Stimulated activated naive CD8-positive, alpha-beta T cell treated with anti-CD3 and anti-CD28 coated beads, Interleukin-15, amount 100 ng/mL, for 72 hours (primary cell): ENCODE results near the gene ITCH.
"Not testable (repeated sequence)": the region's sequence is repeated elsewhere in the genome, so short reads cannot be mapped to it uniquely, and the experiment has no call there.

Experiments
- ATAC-seq: fragments of 150-1000 bp; cut with Tn5 transposase; 2 replicates; pipeline ENCODE4 v1.10.0; 2021; ENCODE audit warnings: mild to moderate bottlenecking, moderate library complexity
- DNase-seq, 2 donors: peaks; one replicate each; pipeline ENCODE4 v3.0.0; 2021 to 2022
- H3K27ac Mint-ChIP-seq, 2 donors: one replicate each; pipeline ENCODE4 v1.8.0; 2022; ENCODE audit warnings: mild to moderate bottlenecking in 2 of 2, mixed read lengths in 2 of 2, moderate library complexity in 2 of 2
- H3K27me3 Mint-ChIP-seq: one replicate; pipeline ENCODE4 v1.8.0; 2022; ENCODE audit warnings: mixed read lengths
- H3K4me1 Mint-ChIP-seq: one replicate; pipeline ENCODE4 v1.8.0; 2022; ENCODE audit warnings: mild to moderate bottlenecking, mixed read lengths
- H3K4me3 Mint-ChIP-seq, 2 donors: one replicate each; pipeline ENCODE4 v1.8.0; 2022; ENCODE audit warnings: mild to moderate bottlenecking in 2 of 2, mixed read lengths in 2 of 2, moderate library complexity in 1 of 2
- H3K9me3 Mint-ChIP-seq, 2 donors: one replicate each; pipeline ENCODE4 v1.8.0; 2022; ENCODE audit warnings: mixed read lengths in 2 of 2

Gene ITCH

DNA sequence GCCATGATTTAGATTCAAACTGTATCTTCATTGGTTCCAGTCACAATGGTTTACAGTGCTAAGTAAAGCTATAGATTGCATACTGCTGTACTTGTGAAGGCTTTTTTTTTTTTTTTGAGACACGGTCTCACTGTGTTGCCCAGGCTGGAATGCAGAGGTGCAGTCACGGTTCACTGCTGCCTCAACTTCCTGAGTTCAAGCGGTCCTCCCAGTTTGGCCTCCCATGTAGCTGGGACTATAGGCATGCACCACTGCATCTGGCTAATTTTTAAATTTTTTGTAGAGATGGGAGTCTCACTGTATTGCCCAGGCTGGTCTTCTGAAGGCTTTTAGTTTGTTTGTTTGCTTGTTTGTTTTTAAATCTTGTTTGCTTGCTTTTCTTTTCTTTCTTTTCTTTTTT is 24.9 kb downstream of the ITCH start:
- Mint-ChIP-seq H3K9me3 (no peaks in the 10 kb centered on the region), H3K4me1 (peaks cover 36% of the 10 kb centered on the region), H3K4me3 (no peak overlapping the region), H3K27me3 (no peaks in the 10 kb centered on the region), H3K27ac (peak overlapping the region in 1 of 2 donors; percentile 86)
- ATAC-seq (no peak), DNase-seq (no peak)

DNA sequence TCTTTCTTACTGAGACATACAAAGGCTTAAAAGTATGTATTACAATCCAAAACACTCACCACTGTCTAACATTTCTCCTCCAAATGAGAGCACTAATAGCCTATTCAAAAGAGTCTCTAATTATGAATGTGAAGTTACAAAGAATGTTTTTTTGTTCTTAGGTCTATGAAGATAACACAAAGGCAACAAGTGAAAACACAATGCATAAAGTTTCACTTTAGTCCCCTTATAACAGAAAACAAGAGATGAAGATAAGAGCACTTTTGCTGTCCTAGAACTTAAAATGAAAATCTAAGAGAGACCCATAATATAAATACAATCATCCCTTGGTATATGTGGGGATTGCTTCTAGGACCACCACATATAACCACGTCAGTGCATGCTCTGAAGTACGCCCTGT is 25.6 kb downstream of the ITCH start:
- Mint-ChIP-seq H3K9me3 (no peaks in the 10 kb centered on the region), H3K27ac (peak overlapping the region in 1 of 2 donors; percentile 86), H3K4me3 (no peak overlapping the region), H3K27me3 (no peaks in the 10 kb centered on the region), H3K4me1 (peaks cover 36% of the 10 kb centered on the region)
- no peak for ATAC-seq
- DNase-seq, result no peak

DNA sequence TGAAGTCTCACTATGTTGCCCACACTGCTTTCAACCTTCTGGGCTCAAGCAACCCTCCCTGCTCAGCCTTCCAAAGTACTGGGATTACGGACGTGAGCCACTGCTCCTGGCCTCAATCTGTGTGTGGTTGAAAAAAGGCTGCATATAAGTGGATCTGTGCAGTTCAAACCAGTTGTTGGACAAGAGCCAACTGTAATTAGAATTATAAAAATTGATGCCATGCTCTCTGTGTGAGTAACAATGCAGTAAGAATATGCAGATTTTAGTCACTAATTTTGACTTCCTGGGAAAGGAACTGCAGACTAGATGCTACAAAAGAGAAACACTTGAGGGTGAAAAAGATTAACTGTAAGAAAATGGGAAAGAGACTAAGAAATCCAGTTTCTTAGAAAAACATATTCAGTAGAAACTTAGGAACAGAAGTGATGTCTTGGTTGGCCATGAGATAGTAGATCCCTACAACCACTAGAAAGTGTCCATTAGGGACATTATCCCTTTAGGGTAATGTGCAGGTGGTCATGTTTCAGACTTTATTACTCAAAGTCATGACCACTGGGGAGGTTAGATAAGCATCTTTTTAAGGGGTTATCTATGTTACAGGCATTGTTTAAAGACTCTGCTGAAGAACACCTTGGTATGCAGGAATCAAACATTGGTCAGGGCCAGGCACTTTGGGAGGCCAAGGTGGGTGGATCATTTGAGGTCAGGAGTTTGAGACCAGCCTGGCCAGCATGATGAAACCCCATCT is 26.3 kb downstream of the ITCH start:
- H3K4me1 Mint-ChIP-seq, result peaks cover 36% of the 10 kb centered on the region
- no peaks in the 10 kb centered on the region for H3K9me3 Mint-ChIP-seq
- H3K27me3 Mint-ChIP-seq, result no peaks in the 10 kb centered on the region
- no peak for DNase-seq
- H3K4me3 Mint-ChIP-seq, result no peak overlapping the region
- no peak for ATAC-seq
- peak overlapping the region in 1 of 2 donors; percentile 42 for H3K27ac Mint-ChIP-seq

- no peaks in the 10 kb centered on the region for H3K9me3 Mint-ChIP-seq
- DNase-seq (no peak), ATAC-seq (no peak)
- H3K27ac Mint-ChIP-seq, result peak overlapping the region in 1 of 2 donors; percentile 42
- no peak overlapping the region for H3K4me3 Mint-ChIP-seq
- H3K27me3 Mint-ChIP-seq, result no peaks in the 10 kb centered on the region
- peaks cover 36% of the 10 kb centered on the region for H3K4me1 Mint-ChIP-seq
These were observed 27.0 kb downstream of the ITCH start for GRCh38 chr20:34389954-34390555.

- Mint-ChIP-seq H3K9me3 (no peaks in the 10 kb centered on the region), H3K4me3 (no peak overlapping the region), H3K4me1 (peaks cover 23% of the 10 kb centered on the region), H3K27ac (no peak overlapping the region), H3K27me3 (no peaks in the 10 kb centered on the region)
- ATAC-seq (no peak), DNase-seq (no peak)
These were observed 33.3 kb downstream of the ITCH start for GRCh38 chr20:34396408-34396807.

- Mint-ChIP-seq H3K4me3 (no peak overlapping the region), H3K27ac (no peak overlapping the region), H3K27me3 (no peaks in the 10 kb centered on the region), H3K9me3 (no peaks in the 10 kb centered on the region), H3K4me1 (peaks cover 30% of the 10 kb centered on the region)
- no peak for ATAC-seq
- no peak for DNase-seq
These were observed 34.0 kb downstream of the ITCH start for GRCh38 chr20:34397096-34397495.

DNA sequence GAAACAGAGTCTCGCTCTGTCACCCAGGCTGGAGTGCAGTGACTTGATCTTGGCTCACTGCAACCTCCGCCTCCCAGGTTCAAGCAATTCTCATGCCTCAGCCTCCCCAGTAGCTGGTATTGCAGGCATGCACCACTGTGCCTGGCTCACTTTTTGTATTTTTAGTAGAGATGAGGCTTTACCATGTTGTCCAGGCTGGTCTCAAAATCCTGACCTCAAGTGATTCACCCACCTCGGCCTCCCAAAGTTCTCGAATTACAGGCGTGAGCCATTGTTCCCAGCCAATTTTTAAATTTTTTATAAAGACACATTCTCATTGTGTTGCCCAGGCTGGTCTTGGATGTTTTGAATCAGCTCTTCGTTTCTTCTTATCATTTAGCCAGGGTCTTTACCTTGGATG is 37.7 kb downstream of the ITCH start:
- peak overlapping the region in 1 of 2 donors; percentile 28 for H3K27ac Mint-ChIP-seq
- not testable (repeated sequence) for DNase-seq

DNA sequence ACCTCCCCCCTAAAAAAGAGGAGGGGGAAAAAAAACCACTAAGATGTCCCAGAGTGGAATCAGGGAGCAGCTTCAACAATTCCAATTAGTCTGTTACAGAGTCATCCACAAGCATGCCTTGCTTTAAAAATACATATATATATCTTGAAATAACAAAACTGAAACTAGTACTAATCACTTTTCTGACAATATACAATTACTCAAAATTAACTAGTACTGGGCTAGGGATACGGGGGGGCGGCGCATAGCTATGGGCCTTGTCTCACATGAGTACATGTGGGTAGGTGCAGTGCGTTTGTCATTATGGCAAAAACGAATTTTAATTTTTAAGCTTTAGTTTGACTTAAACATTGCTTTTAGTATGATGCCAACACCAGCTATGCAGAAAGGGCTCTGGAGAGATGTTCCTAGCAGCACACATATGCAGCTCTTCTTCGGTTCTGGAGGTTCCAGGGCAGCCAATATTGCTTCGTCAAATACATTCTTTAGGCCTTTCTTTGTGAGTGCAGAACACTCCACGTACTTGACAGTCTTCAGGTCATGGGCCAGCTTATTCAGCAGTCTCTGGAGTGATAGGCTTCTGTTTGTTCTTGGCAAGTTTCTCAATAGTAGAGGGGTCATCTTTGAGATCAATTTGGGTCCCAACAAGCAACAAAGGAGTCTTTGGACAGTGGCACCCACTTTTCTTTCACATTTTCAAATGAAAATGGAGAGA is 38.8 kb downstream of the ITCH start:
- peaks cover 57% of the 10 kb centered on the region for H3K4me1 Mint-ChIP-seq
- peak overlapping the region in 1 of 2 donors; percentile 57 for H3K27ac Mint-ChIP-seq
- no peaks in the 10 kb centered on the region for H3K27me3 Mint-ChIP-seq
- no peaks in the 10 kb centered on the region for H3K9me3 Mint-ChIP-seq
- H3K4me3 Mint-ChIP-seq, result no peak overlapping the region
- no peak for ATAC-seq
- DNase-seq, result no peak

More for the DNA sequence above, 37.7 kb downstream of the ITCH start:
- H3K9me3 Mint-ChIP-seq, H3K4me3 Mint-ChIP-seq, H3K27me3 Mint-ChIP-seq, ATAC-seq: not testable (repeated sequence)
- peaks cover 57% of the 10 kb centered on the region for H3K4me1 Mint-ChIP-seq

DNA sequence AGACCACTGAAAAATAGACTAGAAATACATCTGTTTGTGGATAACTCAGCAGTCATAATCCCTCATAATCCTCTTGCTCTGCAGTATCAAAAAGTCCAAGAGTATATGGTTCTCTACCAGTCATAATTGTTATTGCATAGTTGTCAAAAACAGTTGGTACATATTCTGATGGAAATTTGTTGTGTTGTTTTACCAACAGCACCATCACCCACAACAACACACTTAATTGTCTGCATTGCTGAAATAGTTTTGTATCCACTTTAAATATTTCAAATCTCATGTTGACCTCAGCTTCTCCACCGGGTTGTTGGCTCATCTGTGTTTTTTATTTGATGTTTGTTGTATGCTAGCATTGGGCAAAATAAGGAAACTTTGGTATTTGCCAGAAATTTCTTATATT is 39.4 kb downstream of the ITCH start:
- Mint-ChIP-seq H3K4me3 (no peak overlapping the region), H3K9me3 (no peaks in the 10 kb centered on the region), H3K27ac (peak overlapping the region in 1 of 2 donors; percentile 57), H3K27me3 (no peaks in the 10 kb centered on the region), H3K4me1 (peaks cover 56% of the 10 kb centered on the region)
- no peak for DNase-seq
- ATAC-seq, result no peak

GRCh38 chr20:34403063-34403827 is 40.2 kb downstream of the ITCH start:
- H3K27ac Mint-ChIP-seq, result no peak overlapping the region
- H3K4me3 Mint-ChIP-seq, result no peak overlapping the region
- H3K9me3 Mint-ChIP-seq, result no peaks in the 10 kb centered on the region
- no peaks in the 10 kb centered on the region for H3K27me3 Mint-ChIP-seq
- DNase-seq (no peak), ATAC-seq (no peak)
- H3K4me1 Mint-ChIP-seq, result peaks cover 56% of the 10 kb centered on the region

DNA sequence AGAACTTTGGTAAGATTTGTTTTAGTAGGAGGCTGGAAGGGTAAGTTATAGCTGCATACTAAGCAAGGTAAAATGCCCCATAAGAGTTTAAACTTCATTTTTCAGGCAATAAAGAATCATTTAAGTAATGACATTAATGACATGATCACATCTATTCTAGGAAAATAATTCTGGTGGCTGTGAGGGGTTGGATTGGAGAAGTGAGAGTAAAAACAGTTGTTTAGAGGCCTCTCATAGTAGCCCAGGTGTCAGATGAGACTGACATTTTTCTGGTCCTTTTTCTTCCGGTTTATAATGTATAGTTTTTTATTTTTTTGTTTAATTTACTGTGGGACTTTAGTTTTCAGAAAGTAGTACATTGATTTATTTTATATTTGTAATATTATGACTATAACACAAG is 40.8 kb downstream of the ITCH start:
- ATAC-seq, result no peak
- Mint-ChIP-seq H3K27me3 (no peaks in the 10 kb centered on the region), H3K4me1 (peaks cover 56% of the 10 kb centered on the region), H3K4me3 (peak overlapping the region in 1 of 2 donors; percentile 16), H3K27ac (no peak overlapping the region), H3K9me3 (no peaks in the 10 kb centered on the region)
- DNase-seq, result no peak

DNA sequence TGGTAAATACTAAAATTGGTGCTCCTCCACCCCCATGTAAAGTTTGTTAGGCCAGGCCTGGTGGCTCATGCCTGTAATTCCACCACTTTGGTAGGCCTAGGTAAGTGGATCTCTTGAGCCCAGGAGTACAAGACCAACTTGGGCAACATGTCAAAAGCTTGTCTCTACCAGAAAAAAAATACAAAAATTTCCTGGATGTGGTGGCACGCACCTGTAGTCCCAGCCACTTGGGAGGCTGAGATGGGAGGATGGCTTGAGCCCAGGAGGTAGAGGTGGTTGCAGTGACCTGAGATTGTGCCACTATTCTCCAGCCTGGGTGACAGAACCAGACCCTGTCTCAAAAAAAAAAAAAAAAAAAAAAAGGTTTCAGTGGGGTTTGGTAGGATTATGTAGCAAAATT is 41.7 kb downstream of the ITCH start:
- H3K4me1 Mint-ChIP-seq, result peaks cover 56% of the 10 kb centered on the region
- H3K9me3 Mint-ChIP-seq, result no peaks in the 10 kb centered on the region
- H3K27me3 Mint-ChIP-seq, result no peaks in the 10 kb centered on the region
- DNase-seq (no peak), ATAC-seq (no peak)
- H3K27ac Mint-ChIP-seq, result peak overlapping the region in 1 of 2 donors; percentile 75
- peak overlapping the region in 1 of 2 donors; percentile 19 for H3K4me3 Mint-ChIP-seq

DNA sequence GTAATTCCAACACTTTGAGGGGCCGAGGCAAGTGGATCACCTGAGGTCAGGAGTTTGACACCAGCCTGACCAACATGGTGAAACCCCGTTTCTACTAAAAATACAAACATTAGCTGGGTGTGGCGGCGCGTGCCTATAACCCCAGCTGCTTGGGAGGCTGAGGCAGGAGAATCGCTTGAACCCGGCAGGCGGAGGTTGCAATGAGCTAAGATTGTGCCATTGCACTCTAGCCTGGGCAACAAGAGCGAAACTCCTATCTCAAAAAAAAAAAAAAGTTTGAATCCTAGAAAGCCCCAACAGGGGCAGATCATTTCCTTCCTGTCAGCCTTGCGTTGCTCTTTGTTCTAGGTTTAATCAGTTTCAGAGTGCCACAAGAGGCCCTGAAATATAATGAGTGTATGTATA is 42.2 kb downstream of the ITCH start:
- DNase-seq, result peak; percentile 17 to 20
- peak overlapping the region in 1 of 2 donors; percentile 19 for H3K4me3 Mint-ChIP-seq
- H3K9me3 Mint-ChIP-seq, H3K27me3 Mint-ChIP-seq: not testable (repeated sequence)
- peak overlapping the region; percentile 36 to 75 for H3K27ac Mint-ChIP-seq
- ATAC-seq, result peak; percentile 92
- peaks cover 52% of the 10 kb centered on the region for H3K4me1 Mint-ChIP-seq

GRCh38 chr20:34405942-34406341 is 42.9 kb downstream of the ITCH start:
- H3K27ac Mint-ChIP-seq, result peak overlapping the region in 1 of 2 donors; percentile 61
- DNase-seq, ATAC-seq, H3K27me3 Mint-ChIP-seq, H3K9me3 Mint-ChIP-seq: not testable (repeated sequence)
- peak overlapping the region in 1 of 2 donors; percentile 46 for H3K4me3 Mint-ChIP-seq
- H3K4me1 Mint-ChIP-seq, result peaks cover 46% of the 10 kb centered on the region

DNA sequence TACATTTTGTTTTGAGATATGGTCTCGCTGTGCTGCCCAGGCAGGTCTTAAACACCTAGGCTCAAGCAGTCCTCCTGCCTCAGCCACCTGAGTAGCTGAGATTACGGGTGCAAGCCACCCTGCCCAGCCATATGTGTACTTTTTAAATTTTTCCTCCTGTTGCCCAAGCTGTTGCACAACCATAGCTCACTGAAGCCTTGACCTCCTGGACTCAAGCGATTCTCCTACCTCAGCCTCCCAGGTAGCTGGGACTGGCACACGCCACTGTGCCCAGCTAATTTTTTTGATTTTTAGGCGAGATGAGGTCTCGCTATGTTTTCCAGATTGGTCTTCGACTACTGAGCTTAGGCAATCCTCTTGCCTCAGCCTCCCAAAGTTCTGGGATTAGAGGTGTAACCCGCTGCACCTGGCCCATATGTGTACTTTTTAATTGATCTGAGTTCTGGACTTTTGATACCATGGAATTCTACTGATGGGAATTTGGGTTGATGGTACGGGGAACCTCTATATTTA is 44.9 kb downstream of the ITCH start:
- peaks cover 29% of the 10 kb centered on the region for H3K4me1 Mint-ChIP-seq
- H3K4me3 Mint-ChIP-seq, result no peak overlapping the region
- no peaks in the 10 kb centered on the region for H3K27me3 Mint-ChIP-seq
- DNase-seq (no peak), ATAC-seq (no peak)
- H3K9me3 Mint-ChIP-seq, result no peaks in the 10 kb centered on the region
- H3K27ac Mint-ChIP-seq, result no peak overlapping the region
